KMS-11 (cell line): ENCODE data around the gene KIF26A.

ENCODE experiments used
- H2AFZ ChIP-seq: fragments of 200-600 bp; sonication (generic); 2 replicates; pipeline ENCODE4 v1.6.1; 2016; ENCODE audit warnings: antibody characterized with exemption, mixed run types, low read depth
- H3K27ac ChIP-seq: fragments of 200-600 bp; sonication (generic); 2 replicates; pipeline ENCODE4 v1.6.1; 2016; ENCODE audit warnings: mild to moderate bottlenecking, mixed run types
- H3K27me3 ChIP-seq: fragments of 200-600 bp; sonication (generic); 2 replicates; pipeline ENCODE4 v1.6.1; 2017; ENCODE audit warnings: mild to moderate bottlenecking, low read depth, mixed run types, moderate library complexity; ENCODE audit not compliant: insufficient read depth
- H3K36me3 ChIP-seq: fragments of 200-600 bp; sonication (generic); 2 replicates; pipeline ENCODE4 v1.6.1; 2017; ENCODE audit warnings: mild to moderate bottlenecking, mixed run types; ENCODE audit not compliant: insufficient read depth
- H3K4me1 ChIP-seq: fragments of 200-600 bp; sonication (generic); 2 replicates; pipeline ENCODE4 v1.6.1; 2016; ENCODE audit warnings: mild to moderate bottlenecking, low read depth, mixed run types; ENCODE audit not compliant: poor library complexity, severe bottlenecking
- H3K4me2 ChIP-seq: fragments of 200-600 bp; sonication (generic); 2 replicates; pipeline ENCODE4 v1.7.0; 2016; ENCODE audit warnings: mild to moderate bottlenecking, mixed run types
- H3K4me3 ChIP-seq: fragments of 200-600 bp; sonication (generic); IDR thresholded peaks from 2 replicates; pipeline ENCODE4 v1.6.1; 2017; ENCODE audit warnings: low read depth, low read length, mixed read lengths; ENCODE audit not compliant: insufficient read depth
- H3K79me2 ChIP-seq: fragments of 200-600 bp; sonication (generic); 2 replicates; pipeline ENCODE4 v1.6.1; 2016; ENCODE audit warnings: low read depth, mixed run types; ENCODE audit not compliant: insufficient read depth
- H3K9ac ChIP-seq: fragments of 200-600 bp; sonication (generic); 2 replicates; pipeline ENCODE4 v1.6.1; 2016; ENCODE audit warnings: mild to moderate bottlenecking, mixed run types
- H4K20me1 ChIP-seq: fragments of 200-600 bp; sonication (generic); 2 replicates; pipeline ENCODE4 v1.6.1; 2016; ENCODE audit warnings: mild to moderate bottlenecking, mixed run types; ENCODE audit not compliant: insufficient read depth
- CTCF ChIP-seq: fragments of 200-600 bp; sonication (generic); conservative IDR thresholded peaks from 2 replicates; pipeline ENCODE4 v1.6.1; 2017; ENCODE audit warnings: low read depth, mild to moderate bottlenecking, antibody characterized with exemption, low read length, moderate library complexity, mixed read lengths

Gene KIF26A

GRCh38 chr14:104196461-104197140 is 58.2 kb downstream of the KIF26A start:
- Histone ChIP-seq H4K20me1 (no peaks in the 10 kb centered on the region), H3K9ac (no peak overlapping the region), H3K27ac (no peak overlapping the region), H3K27me3 (peaks cover 6% of the 10 kb centered on the region; the same call in 1 of the 2 replicates), H3K4me2 (no peak overlapping the region), H2AFZ (no peak overlapping the region), H3K79me2 (no peaks in the 10 kb centered on the region), H3K4me3 (no peak overlapping the region), H3K4me1 (no peaks in the 10 kb centered on the region), H3K36me3 (no peaks in the 10 kb centered on the region)
- no peak for TF ChIP-seq CTCF

- peaks cover 6% of the 10 kb centered on the region; the same call in 1 of the 2 replicates for H3K27me3 ChIP-seq
- H3K4me1 ChIP-seq: no peaks in the 10 kb centered on the region
- no peak for TF ChIP-seq CTCF
- H3K27ac ChIP-seq: no peak overlapping the region
- H3K9ac ChIP-seq: no peak overlapping the region
- H3K36me3 ChIP-seq: no peaks in the 10 kb centered on the region
- H3K79me2 ChIP-seq: no peaks in the 10 kb centered on the region
- no peak overlapping the region for H3K4me3 ChIP-seq
- no peak overlapping the region for H3K4me2 ChIP-seq
- no peak overlapping the region for H2AFZ ChIP-seq
- no peaks in the 10 kb centered on the region for H4K20me1 ChIP-seq
Measured at GRCh38 chr14:104197449-104198247, 59.3 kb downstream of the KIF26A start.

- no peak overlapping the region for H3K27ac ChIP-seq
- no peaks in the 10 kb centered on the region for H3K4me1 ChIP-seq
- H2AFZ ChIP-seq: no peak overlapping the region
- no peak overlapping the region for H3K4me2 ChIP-seq
- no peak for TF ChIP-seq CTCF
- H3K27me3 ChIP-seq: peaks cover 6% of the 10 kb centered on the region; the same call in 1 of the 2 replicates
- H3K4me3 ChIP-seq: no peak overlapping the region
- no peaks in the 10 kb centered on the region for H3K36me3 ChIP-seq
- H3K9ac ChIP-seq: no peak overlapping the region
- no peaks in the 10 kb centered on the region for H4K20me1 ChIP-seq
- no peaks in the 10 kb centered on the region for H3K79me2 ChIP-seq
Measured at GRCh38 chr14:104199266-104199895, 61.0 kb downstream of the KIF26A start.

- no peaks in the 10 kb centered on the region for H4K20me1 ChIP-seq
- H2AFZ ChIP-seq: no peak overlapping the region
- H3K79me2 ChIP-seq: no peaks in the 10 kb centered on the region
- H3K4me2 ChIP-seq: no peak overlapping the region
- no peak overlapping the region for H3K4me3 ChIP-seq
- no peak for TF ChIP-seq CTCF
- peaks cover 6% of the 10 kb centered on the region; the same call in 1 of the 2 replicates for H3K27me3 ChIP-seq
- H3K9ac ChIP-seq: no peak overlapping the region
- H3K36me3 ChIP-seq: no peaks in the 10 kb centered on the region
- H3K27ac ChIP-seq: no peak overlapping the region
- H3K4me1 ChIP-seq: no peaks in the 10 kb centered on the region
Measured at GRCh38 chr14:104200106-104200505, 61.7 kb downstream of the KIF26A start.
